K562 (cell line): Measurements from ENCODE around the gene ELMO3. TPM values are rescaled to one million over a fixed set of nuclear protein-coding genes. Genes with fewer than 3 reads are reported as not detected.

Experiments
- MAX ChIP-seq: sonication (generic); formaldehyde crosslinking; IDR thresholded peaks from 2 replicates; pipeline ENCODE4 v1.9.0; 2022; ENCODE audit warnings: mild to moderate bottlenecking, missing genetic modification reagents
- MGA ChIP-seq: fragments of 450-650 bp; IDR thresholded peaks from 2 replicates; pipeline ENCODE4 v1.6.1; 2016; ENCODE audit warnings: mild to moderate bottlenecking, moderate library complexity
- NFIC ChIP-seq: fragments of 450-650 bp; IDR thresholded peaks from 2 replicates; pipeline ENCODE4 v1.6.1; 2017; ENCODE audit warnings: mild to moderate bottlenecking, inconsistent platforms
- STAG1 ChIP-seq: sonication (generic); formaldehyde crosslinking; IDR thresholded peaks from 2 replicates; pipeline ENCODE4 v1.5.0; 2020; ENCODE audit warnings: missing genetic modification reagents, borderline replicate concordance
- VEZF1 ChIP-seq: fragments of 200-800 bp; sonication (Bioruptor generic); IDR thresholded peaks from 2 replicates; pipeline ENCODE4 v1.6.1; 2017; ENCODE audit warnings: missing genetic modification characterization, missing compliant biosample characterization
- ZBTB9 ChIP-seq: fragments of 450-650 bp; formaldehyde crosslinking; IDR thresholded peaks from 2 replicates; pipeline ENCODE4 v1.4.0; 2020; ENCODE audit warnings: mild to moderate bottlenecking, moderate library complexity
- polyA plus RNA-seq, 8 experiments: library from polyadenylated mRNA; depleted of rRNA in 4 of 8; stranded (reverse) in 5 of 8; unstranded in 3 of 8; fragments of >200 nt; fragmentation: Nextera tagmentation in 2 of 8; fragmentation: Illumina TruSeq in 1 of 8; extraction: Ambion mirVana in 2 of 8; extraction: Trizol in 1 of 8; gene quantifications; 2 replicates each; pipeline versions ENCODE4 v1.2.1 to v1.2.3, GENCODE V29; 2011 to 2014; ENCODE audit warnings: inconsistent platforms in 1 of 8, missing spikeins in 1 of 8
- total RNA-seq, 7 experiments: library from RNA; depleted of rRNA in 6 of 7; stranded (reverse); fragments of >200 nt in 6 of 7; fragmentation: Illumina TruSeq in 2 of 7; extraction: Trizol in 2 of 7; gene quantifications; 2 replicates each; pipeline versions ENCODE4 v1.2.1 to v1.2.3, GENCODE V29; 2011 to 2021; ENCODE audit warnings: low replicate concordance in 1 of 7

ELMO3 gene
- total and polyA plus RNA-seq, 9 of the 15 experiments (the other 6 are each of a cell fraction or from before 2014, with no cell fraction given): 0.04 to 5.1 (median 1.5) TPM

- TF ChIP-seq STAG1 (CRISPR knock-in tag) (peak; percentile 20; the same call in 1 of the 2 replicates), NFIC (no peak), MAX (CRISPR knock-in tag) (0 out of 2 replicates have a peak, but pooled peaks have one; percentile 12), MGA (peak; percentile 89), ZBTB9 (CRISPR knock-in tag) (peak; percentile 57; the same call in 1 of the 2 replicates), VEZF1 (CRISPR knock-in tag) (peak; percentile 64)
Observed at GRCh38 chr16:67248401-67249177, 49.7 kb downstream of the ELMO3 start, which contains the start of gene SLC9A5 (continued).
